Calu3 (cell line): ENCODE measurements around the gene ATG9B. TPM values are rescaled to one million over a fixed set of nuclear protein-coding genes. Genes with fewer than 3 reads are reported as not detected.

Source experiments
- BruUV-seq: library from RNA; stranded (reverse); fragments of 400-500 nt; replicated peaks from 2 replicates; lab custom pipeline; 2021; lab: Mats Ljungman, UMichigan
- CTCF ChIA-PET: fragments of 300-600 bp; sonication (Branson Sonifier 250); formaldehyde crosslinking; loops from one replicate; lab custom pipeline; 2022; ENCODE audit warnings: antibody characterized with exemption; lab: Charles Lee
- DNase-seq: peaks from one replicate; pipeline ENCODE4 v3.0.0; 2022
- H3K27ac Mint-ChIP-seq: one replicate; pipeline ENCODE4 v1.8.0; 2022; ENCODE audit warnings: mixed read lengths; ENCODE audit not compliant: unreplicated experiment
- H3K27me3 Mint-ChIP-seq: one replicate; pipeline ENCODE4 v1.8.0; 2022; ENCODE audit warnings: mixed read lengths; ENCODE audit not compliant: unreplicated experiment
- H3K36me3 Mint-ChIP-seq: one replicate; pipeline ENCODE4 v1.8.0; 2022; ENCODE audit warnings: mild to moderate bottlenecking, moderate library complexity, mixed read lengths; ENCODE audit not compliant: insufficient read depth, unreplicated experiment
- H3K4me1 Mint-ChIP-seq: one replicate; pipeline ENCODE4 v1.8.0; 2022; ENCODE audit warnings: mild to moderate bottlenecking, low read depth, mixed read lengths; ENCODE audit not compliant: unreplicated experiment
- H3K4me3 Mint-ChIP-seq: one replicate; pipeline ENCODE4 v1.8.0; 2022; ENCODE audit warnings: mild to moderate bottlenecking, low read depth, moderate library complexity, mixed read lengths; ENCODE audit not compliant: unreplicated experiment
- H3K9me3 Mint-ChIP-seq: one replicate; pipeline ENCODE4 v1.8.0; 2022; ENCODE audit warnings: low read depth, mixed read lengths; ENCODE audit not compliant: unreplicated experiment
- CTCF ChIP-seq: fragments of 200-600 bp; IDR thresholded peaks from one replicate; pipeline ENCODE4 v1.8.0; 2022; ENCODE audit warnings: antibody characterized with exemption; ENCODE audit not compliant: unreplicated experiment
- intact Hi-C: fragments of 100-400 bp; cut with micrococcal nuclease; formaldehyde crosslinking; loops from one replicate; pipeline ENCODE4 v1.10.0; 2022; ENCODE audit not compliant: unreplicated experiment
- total RNA-seq: library from RNA; stranded (reverse); gene quantifications from 2 replicates; pipeline ENCODE4 v1.2.3, GENCODE V29; 2022

The ATG9B gene
- total RNA-seq, 1 experiment from 2014 or later: 7.9 TPM

- CTCF ChIA-PET: no interaction called here
Measured at GRCh38 chr7:150965273-150965830, 58.9 kb downstream of the ATG9B start.

More at GRCh38 chr7:150965273-150965830, 58.9 kb downstream of the ATG9B start:
- Mint-ChIP-seq H3K27me3 (peaks cover 89% of the 10 kb centered on the region), H3K36me3 (no peaks in the 10 kb centered on the region), H3K9me3 (no peaks in the 10 kb centered on the region), H3K4me3 (no peak overlapping the region), H3K27ac (no peak overlapping the region), H3K4me1 (no peaks in the 10 kb centered on the region)
- DNase-seq: no peak
- intact Hi-C loops: loop anchor here (10.0 kb wide), 1 partner anchor 59 kb away; the partner anchor contains the start of genes ABCB8 and ATG9B
- no peak for TF ChIP-seq CTCF
- BruUV-seq: no TSS peak

Other genes starting within 250 kb of the ATG9B start
- 3.1 and 7.3 TPM in 2 replicates for gene TMEM176B, start 224.1 kb downstream of the ATG9B start, total RNA-seq
- gene TMEM176A, start 223.7 kb downstream of the ATG9B start, total RNA-seq: 1.5 and 6.1 TPM in 2 replicates
- gene AOC1, start 172.0 kb downstream of the ATG9B start, total RNA-seq: 1.2 and 1.8 TPM in 2 replicates
- gene KCNH2, start 46.2 kb downstream of the ATG9B start, total RNA-seq: 0.45 and 0.66 TPM in 2 replicates
- 0.71 and 1.1 TPM in 2 replicates for gene NOS3, start 33.5 kb downstream of the ATG9B start, total RNA-seq
- gene ABCB8, start 4.0 kb upstream of the ATG9B start, total RNA-seq: 40.2 and 42.3 TPM in 2 replicates
- gene ASIC3, start 24.0 kb upstream of the ATG9B start, total RNA-seq: 11.7 and 13.6 TPM in 2 replicates
- 23.5 and 24.6 TPM in 2 replicates for gene CDK5, start 33.4 kb upstream of the ATG9B start, total RNA-seq
- 194 and 209 TPM in 2 replicates for gene SLC4A2, start 35.1 kb upstream of the ATG9B start, total RNA-seq
- 113 and 121 TPM in 2 replicates for gene FASTK, start 56.3 kb upstream of the ATG9B start, total RNA-seq
- 49.9 and 51.2 TPM in 2 replicates for gene TMUB1, start 59.0 kb upstream of the ATG9B start, total RNA-seq
- gene AGAP3, start 62.0 kb upstream of the ATG9B start, total RNA-seq: 67.4 and 73.4 TPM in 2 replicates
- gene GBX1, start 143.2 kb upstream of the ATG9B start, total RNA-seq: not detected in 2 replicates
- gene ASB10, start 162.8 kb upstream of the ATG9B start, total RNA-seq: not detected in 2 replicates
- not detected in 2 replicates for gene H2BK1, start 186.0 kb upstream of the ATG9B start, total RNA-seq
- 43.0 and 49.7 TPM in 2 replicates for gene ABCF2, start 202.7 kb upstream of the ATG9B start, total RNA-seq
- 48.1 and 51.3 TPM in 2 replicates for gene CHPF2, start 208.0 kb upstream of the ATG9B start, total RNA-seq
- gene SMARCD3, start 224.2 kb upstream of the ATG9B start, total RNA-seq: 2.3 and 4.1 TPM in 2 replicates